NCI-H1694 treated with DMSO at 0.1 percent for 48 hours (cell line): ENCODE measurements around the gene A3GALT2.
"Not testable (repeated sequence)": the region's sequence is repeated elsewhere in the genome, so short reads cannot be mapped to it uniquely, and the experiment has no call there.

Experiments
- DNase-seq: peaks from one replicate; lab custom pipeline; 2025; lab: John Stamatoyannopoulos, UW

A3GALT2 gene

DNA sequence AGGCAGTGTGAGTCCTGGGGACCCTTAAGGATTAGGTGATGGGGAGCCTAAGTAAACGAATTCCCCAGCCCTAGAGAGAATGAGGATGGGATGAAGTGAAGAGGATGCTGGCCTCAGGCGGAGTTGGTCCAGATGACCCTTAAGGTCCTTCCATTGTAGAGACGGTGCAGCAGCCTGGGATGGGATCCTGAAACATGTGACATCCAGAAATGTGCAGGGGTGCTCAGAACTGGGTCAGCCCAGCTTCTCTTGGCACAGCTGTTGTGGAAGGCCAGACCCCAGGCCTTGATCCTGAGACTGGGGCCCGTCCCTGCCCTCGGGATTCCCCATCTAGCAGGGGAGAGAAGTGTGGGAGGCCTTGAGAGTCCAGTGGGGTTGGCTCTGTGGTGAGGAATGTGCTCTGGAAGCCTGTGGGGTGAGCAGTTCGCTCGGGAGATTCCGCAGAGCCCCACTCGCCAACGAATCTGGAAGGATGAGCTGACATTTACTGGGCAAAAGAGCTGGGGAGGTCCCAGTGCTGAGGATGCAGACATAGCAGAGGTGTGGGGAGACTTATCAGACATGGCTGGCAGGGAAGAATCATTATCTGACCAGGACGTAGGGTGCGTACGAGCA is 28.1 kb downstream of the A3GALT2 start:
- no peak for DNase-seq

DNA sequence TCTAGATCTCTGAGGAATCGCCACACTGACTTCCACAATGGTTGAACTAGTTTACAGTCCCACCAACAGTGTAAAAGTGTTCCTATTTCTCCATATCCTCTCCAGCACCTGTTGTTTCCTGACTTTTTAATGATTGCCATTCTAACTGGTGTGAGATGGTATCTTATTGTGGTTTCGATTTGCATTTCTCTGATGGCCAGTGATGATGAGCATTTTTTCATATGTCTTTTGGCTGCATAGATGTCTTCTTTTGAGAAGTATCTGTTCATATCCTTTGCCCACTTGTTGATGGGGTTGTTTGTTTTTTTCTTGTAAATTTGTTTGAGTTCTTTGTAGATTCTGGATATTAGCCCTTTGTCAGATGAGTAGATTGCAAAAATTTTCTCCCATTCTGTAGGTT is 30.3 kb downstream of the A3GALT2 start:
- DNase-seq = not testable (repeated sequence)

DNA sequence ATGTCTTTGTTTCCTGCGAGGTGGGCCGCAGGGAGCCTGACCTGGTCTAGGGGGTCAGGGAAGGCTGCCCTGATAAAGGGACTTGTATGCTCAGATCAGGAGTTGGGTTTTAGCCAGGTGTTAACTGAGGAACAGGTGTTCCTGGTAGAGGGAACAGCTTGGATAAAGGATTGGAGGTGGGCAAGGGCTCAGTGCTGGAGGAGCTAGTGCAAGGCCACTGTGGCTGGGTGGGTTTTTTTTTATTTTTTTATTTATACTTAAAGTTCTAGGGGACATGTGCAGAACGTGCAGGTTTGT is 31.1 kb downstream of the A3GALT2 start:
- DNase-seq = no peak

DNA sequence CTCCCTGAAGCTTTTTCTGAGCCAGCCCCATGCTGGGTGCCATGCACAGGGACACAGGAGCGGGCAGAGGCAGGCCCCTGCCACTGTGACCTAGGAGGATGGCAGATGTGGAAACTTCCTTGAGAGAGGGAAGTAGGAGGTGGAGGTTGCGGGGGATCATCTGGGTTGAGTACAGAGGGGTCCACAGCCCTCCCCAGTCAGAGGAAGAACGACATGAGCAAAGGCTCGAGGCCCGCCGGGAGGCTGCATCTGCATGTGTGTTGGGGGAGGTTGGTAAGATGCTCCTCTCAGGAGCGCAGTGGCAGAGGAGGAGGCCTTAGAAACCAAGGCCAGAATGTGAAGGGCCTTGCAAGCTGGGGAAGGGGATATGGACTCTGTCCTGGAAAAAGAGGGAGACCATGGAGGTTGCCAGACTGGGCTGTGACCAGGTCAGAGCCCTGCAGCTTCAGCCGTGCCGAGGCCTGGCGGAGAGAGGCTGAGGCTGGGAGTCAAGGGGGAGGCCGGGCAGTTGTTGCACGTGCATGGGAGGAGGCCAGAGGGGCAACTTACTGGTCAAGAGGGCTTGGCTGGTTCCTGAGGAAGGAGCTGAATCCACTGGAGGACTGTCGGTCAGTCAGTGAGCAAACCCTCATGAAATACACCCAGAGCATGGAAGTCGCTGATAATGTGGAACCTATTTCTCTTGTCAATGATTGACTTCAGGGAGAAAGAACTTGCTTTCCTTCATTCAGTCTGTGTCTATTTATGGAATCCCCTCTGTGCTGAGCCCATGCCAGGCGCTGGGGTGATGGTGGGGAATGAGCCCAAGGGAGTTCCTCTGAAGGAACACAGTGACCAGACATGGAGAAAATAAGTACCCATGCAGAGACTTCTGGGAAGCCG is 31.7 kb downstream of the A3GALT2 start:
- DNase-seq = no peak

DNA sequence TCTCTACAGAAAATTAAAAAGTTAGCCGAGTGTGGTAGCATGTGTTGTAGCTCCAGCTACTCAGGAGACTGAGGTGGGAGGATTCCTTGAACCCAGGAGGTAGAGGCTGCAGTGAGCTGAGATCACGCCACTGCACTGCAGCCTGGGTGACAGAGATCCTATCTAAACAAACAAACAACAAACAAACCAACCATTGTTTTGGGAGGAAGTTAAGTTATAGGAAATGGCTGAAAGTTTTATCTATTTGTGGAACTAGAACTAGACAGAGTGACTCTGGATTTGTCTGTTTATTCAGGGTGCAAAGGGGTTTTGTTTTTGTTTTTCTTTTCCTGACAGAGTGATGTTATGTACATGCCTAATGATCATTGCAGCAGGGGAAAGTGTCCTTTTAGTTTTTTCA is 33.6 kb downstream of the A3GALT2 start:
- DNase-seq = no peak

DNA sequence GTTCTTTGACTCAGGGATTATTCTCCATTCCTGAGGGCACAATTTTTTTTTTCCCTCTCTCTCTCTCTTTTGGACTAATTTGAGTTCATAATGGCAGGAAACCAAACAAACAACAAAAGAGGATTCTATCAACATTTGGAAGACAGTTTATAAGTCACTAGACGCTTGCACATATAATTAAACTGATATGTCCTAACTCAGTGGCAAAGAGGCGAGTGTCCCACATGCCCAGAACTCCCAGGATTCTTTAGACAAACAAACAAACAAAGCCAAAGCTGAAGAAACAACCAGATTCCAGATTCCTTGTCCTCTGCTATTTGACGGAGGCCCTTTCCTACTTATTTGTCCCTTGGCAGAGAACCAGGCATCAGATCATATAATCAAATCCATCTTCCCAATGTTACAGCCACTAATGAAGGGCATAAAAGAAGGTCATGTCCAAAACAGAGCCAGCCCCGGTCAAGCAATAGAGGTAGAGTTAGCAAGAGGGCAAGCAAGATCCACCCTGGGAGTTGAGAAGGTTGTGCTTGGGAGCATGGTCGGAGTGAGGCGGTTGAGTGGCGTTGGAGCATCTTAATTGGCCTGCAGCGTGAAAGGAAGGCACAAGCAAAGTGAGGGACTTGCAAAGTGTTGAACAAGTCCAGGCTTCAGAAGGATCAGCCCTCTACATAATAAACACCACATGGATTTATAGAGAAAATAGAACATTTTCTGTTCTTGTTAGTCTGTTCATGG is 34.3 kb downstream of the A3GALT2 start:
- no peak for DNase-seq

DNA sequence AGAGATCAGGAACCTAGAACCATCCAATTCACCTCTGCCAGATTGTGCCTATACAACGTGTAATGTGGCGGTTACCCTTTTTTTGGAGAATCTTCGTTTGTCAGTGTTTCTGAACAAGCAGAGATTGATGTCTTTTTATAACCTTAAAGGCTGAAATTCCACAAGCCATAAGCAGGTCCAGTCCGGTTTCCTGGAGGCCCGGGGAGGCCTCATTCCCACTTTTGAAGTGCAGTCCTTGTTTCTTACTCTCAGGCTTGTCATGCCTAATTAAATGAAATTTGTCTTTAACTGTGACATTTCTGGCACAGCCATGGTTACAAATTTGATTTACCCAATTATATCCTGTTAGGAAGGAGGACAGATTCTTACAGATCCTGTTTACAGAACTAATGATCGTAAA is 36.8 kb downstream of the A3GALT2 start:
- no peak for DNase-seq

DNA sequence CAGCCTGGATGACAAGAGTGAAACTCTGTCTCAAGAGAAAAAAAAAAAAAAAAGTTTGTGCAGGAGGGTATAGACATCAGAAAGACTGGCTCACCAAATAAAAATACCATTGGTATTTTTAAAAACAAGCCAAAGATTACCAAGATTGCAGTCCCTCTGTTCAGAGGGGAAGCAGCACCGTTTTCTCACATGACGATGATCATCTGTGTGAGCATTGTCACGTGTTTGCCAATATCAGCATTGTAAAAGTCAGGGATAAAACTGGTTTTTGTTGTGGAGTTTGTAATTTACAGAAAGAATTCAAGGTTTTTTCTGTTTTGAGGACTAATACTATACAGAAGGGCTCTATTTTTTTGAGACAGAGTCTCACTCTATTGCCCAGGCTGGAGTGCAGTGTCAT is 38.1 kb downstream of the A3GALT2 start:
- DNase-seq = no peak

DNA sequence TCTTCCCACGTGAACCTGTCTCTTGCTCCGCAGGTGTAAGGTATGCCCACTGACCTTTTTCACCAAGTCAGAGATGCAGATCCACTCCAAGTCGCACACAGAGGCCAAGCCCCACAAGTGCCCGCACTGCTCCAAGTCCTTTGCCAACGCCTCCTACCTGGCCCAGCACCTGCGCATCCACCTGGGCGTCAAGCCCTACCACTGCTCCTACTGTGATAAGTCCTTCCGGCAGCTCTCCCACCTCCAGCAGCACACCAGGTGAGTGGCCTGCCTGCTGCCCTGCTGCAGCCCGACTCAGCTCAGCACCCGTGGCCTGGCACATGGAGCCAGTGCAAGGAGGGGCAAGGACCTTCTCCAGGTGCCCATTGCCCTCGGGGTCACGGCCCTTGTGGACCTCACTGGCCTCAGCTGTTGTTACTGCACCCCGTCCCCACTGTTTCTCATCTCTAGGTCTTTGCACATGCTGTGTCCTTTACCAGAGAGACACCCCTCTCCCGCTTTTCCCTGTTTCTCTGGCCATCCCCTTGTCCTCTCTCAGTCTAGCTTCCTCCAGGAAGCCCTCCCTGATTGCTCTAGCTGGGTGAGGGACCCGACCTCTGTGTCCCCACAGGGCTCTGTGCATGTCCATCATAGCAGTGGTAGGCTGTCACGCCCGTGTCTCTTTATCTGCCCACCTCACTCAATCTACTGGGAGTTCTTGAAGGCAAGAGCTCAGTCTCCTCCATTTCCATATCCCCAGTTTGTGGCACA is 39.2 kb downstream of the A3GALT2 start:
- DNase-seq = no peak

DNA sequence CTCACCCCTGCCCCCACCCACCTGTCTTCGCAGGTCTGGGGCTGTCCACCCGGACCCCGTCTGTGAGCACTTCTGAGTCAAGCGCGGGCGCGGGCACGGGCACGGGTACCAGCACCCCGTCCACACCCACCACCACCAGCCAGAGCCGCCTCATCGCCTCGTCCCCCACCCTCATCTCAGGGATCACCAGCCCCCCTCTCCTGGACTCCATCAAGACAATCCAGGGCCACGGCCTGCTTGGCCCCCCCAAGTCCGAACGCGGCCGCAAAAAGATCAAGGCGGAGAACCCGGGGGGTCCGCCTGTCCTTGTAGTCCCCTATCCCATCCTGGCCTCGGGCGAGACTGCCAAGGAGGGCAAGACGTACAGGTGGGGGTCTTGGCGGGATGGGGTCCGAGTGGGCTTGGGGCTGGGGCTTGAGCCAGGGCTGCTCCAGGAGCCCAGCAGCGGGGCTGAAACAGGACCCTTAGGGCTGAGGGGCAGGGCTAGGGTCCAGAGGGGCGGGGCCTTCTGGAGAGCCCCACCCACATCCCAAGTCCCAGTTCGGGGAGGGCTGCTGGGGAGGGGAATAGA is 40.7 kb downstream of the A3GALT2 start:
- no peak for DNase-seq

DNA sequence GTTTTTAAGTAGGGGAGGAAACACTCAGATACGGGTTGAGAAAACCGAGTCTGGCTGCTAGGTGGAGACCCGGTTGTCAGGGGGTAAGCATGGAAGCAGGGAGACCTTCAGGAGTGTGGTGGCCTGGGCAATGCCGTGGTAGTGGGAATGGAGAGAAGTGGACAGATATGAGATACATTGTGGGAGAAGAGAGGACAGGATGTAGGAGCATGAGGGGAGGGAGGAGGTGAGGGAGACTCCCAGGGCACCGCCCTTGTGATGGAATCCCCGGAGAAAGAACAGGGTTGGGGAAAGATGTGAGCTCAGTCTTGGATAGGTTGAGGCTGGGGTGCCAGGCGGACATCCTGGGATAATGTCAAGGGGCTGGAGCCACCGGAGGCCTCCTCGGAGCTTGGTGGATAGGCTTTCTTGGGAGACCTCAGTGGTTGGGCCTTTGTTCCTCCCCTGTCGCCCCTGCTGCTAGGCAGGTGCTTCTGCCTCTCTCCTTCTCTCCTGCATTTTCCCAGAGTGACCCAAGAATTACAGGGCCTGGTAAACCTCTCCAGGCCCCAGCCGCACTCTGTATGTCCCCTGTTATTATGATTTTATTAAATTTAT is 43.3 kb downstream of the A3GALT2 start:
- no peak for DNase-seq

DNA sequence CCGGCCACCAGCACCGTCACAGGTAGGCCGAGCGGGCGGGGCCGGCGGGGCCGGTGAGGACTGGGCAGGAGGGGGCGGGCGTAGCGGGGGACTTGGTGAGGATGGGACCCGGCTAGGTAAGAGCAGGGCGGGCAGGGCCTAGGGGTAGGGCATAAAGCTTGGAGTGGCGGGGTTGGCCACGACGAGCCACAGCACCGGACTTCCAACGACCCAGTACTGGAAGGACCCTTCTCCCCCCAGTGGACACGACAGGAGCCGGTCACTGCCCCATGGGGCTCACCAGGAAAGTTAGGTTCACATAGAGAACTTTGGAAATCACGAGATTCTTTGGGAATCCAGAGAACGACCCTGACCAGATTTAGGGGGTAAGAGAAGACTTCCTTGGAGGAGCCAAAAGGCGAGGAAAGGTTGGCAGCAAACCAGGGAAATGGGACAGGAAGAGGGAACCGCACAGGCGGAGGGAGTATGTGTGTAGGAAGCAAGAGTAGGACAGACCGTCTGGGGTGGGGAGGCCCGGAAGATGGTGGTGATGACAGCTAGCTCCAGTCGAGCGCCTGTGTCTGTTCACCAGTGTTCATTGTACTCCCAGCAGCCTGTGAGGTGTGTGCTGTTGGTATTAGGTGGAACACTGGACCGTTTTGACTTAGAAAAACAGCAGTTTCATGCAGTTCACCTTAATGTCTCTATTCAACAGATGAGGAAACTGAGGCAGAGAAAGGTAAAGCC is 44.2 kb downstream of the A3GALT2 start:
- DNase-seq = no peak

DNA sequence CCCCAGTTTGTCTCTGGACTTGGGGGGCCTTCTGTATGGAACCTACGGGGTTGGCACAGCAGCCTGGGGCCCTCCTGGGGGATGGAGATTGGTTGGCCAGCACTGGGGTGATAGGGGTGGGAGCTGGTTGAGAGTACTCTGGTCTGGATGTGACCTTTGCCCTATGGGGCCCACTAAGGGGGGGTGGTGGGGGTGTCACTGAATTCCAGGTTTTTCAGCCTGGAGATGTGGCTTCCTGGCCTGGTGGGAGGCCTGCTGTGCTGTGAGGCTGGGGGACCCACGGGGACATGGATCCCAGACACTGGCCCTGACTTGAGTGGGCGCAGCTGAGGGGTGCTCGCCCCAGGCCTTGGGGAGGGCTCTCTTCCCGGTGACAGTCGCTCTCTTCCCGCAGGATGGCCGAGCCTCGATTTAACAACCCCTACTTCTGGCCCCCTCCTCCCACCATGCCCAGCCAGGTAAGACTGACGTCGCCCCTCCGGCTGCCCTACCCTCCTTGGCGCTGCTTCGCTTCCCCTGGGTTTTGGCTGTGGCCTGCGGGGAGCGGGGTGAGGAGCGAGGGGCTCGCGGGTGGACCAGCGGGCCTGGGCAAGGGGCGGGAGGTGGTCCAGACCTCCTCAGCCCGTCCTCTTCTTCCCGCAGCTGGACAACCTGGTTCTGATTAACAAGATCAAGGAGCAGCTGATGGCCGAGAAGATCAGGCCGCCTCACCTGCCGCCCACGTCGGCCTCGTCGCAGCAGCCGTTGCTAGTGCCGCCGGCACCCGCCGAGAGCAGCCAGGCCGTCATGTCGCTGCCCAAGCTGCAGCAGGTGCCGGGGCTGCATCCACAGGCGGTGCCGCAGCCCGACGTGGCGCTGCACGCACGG is 45.0 kb downstream of the A3GALT2 start:
- DNase-seq = no peak

DNA sequence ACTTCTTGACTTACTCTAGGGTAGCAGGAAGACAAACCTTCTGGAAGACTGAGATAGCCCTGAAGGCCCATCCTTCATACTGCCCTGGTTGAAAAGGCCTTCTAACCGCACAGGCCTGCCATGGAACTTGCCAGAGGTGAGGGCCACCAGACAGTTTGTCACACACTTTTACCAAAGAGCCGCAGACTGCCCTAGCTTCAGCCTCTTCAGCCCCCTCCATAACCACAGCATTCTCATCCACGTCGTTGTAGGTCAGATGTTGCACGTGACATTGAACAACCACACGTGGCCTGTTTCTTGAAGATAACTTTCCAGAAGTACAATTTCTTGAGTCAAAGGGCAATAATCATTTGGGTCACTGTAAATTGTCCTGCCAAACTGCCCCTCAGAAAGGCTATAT is 45.7 kb downstream of the A3GALT2 start:
- DNase-seq = no peak

DNA sequence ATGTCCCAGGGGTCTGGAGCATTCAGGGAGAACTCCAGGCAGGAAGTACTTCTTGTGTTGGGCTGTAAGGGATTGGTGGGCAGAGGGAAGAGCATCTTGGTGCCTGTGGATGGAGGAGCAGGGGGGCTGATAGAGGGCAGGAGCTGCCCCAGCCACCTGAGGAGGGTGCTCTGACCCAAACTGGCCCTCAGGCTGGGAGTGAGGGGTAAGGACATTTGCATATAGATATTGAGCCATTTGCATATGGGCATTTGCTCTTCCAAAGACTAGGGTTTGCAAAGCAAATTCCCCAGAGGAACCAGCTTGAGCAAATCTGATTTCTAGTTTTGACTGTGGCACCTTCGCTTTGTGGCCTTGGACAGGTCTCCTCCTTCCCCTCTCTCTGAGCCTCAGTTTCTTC is 46.5 kb downstream of the A3GALT2 start:
- DNase-seq = no peak

DNA sequence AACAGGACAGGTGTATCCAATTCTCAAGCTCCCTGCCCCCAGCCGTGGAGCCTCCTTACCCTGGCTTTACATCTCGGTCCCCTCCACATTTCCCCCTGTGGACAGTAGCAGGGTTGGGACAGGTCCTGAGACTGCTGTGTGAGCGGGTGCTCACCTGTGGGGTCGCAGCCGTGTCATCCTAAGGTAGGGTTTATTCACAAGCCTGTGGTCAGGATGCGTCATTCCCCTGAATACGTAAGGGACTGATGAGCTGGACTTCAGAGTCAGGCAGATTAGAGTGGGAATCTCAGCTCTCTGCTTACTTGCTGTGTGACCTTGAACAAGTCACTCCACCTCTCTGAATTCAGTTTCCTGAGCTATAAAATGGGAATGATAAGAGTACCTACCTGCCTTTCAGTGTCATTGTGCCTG is 46.9 kb downstream of the A3GALT2 start:
- no peak for DNase-seq

DNA sequence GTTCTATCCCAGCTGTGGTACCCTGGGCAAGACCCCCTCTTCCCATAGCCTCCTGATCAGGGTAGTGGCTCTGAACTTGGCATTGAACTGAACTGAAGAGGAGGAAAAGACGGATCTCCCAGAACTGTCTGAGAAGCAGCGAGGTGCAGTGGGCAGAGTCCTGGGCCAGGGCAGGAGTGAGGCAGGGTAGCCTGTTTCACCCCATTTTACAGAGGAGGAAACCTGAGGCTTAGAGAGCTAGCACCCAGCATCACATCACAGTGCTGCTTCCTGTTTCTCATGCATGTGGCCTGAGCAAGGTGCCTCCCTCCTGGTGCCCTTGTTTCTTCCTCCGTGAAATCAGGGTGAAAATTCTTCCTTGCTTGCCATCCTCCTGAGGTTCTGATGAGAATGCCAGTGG is 47.5 kb downstream of the A3GALT2 start:
- no peak for DNase-seq

DNA sequence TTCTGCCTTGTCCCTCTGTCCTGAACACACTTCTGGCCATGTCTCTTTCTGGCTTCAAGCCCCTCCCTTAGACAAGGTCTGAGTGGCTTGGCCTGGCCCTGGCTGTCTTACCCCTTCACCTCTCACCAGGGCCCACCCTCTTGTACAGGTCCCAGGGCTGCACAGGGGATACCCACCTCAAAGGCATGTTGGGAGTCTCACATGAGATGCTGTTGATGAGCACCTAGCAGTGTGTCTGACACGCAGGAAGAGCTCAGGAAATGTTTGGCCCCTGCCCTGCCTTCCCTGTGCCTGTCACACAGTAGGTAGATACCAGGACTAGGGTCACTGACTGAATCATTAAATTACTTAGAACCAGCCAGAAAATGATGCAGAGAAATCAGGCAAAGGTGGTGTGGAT is 48.0 kb downstream of the A3GALT2 start:
- no peak for DNase-seq

DNA sequence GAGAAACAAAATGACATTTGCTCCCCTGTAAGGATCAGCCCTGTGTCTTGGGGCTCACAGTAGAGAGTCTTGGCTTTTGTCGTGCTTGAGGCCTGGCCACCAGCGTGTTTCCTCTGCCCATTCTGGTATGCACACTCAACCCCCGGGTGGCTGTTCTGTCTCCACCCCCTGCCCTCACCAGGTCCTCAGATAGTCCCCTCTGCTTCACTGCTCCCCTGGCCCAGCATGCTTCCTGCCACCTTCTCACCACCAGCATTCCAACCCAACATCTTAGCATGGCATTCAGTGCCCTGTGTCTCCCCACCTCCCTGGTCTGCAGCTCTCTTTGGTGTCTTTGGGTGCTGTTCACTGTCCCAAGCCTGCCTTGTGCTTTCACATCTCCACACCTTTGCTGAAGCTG is 48.4 kb downstream of the A3GALT2 start:
- DNase-seq = no peak
